Testis (tissue), 2 donors: ENCODE measurements around the gene PDE10A.

ENCODE experiments used
- CTCF ChIP-seq, 3 experiments: fragments of 450-650 bp in 2 of 3; fragments of 200-600 bp in 1 of 3; sonication (generic) in 1 of 3; IDR thresholded peaks; one replicate each; pipeline ENCODE4 v1.5.1; 2016 to 2019; ENCODE audit warnings: antibody characterized with exemption in 3 of 3, mild to moderate bottlenecking in 2 of 3, moderate library complexity in 1 of 3
- POLR2A ChIP-seq: fragments of 450-650 bp; IDR thresholded peaks from one replicate; pipeline ENCODE4 v1.6.1; 2017; ENCODE audit warnings: antibody characterized with exemption, mild to moderate bottlenecking, moderate library complexity

GRCh38 chr6:165655191-165655590 is 7.8 kb downstream of the PDE10A start:
- TF ChIP-seq CTCF (IDR thresholded peaks at IDR 0.05) (no peak), POLR2A (no peak)
